ENCODE measurements around the gene APOLD1. TPM values are rescaled to one million over a fixed set of nuclear protein-coding genes. Genes with fewer than 3 reads are reported as not detected.

Gene APOLD1
- total RNA-seq, 1 donor from 2014 or later, result 5.1 TPM

DNA sequence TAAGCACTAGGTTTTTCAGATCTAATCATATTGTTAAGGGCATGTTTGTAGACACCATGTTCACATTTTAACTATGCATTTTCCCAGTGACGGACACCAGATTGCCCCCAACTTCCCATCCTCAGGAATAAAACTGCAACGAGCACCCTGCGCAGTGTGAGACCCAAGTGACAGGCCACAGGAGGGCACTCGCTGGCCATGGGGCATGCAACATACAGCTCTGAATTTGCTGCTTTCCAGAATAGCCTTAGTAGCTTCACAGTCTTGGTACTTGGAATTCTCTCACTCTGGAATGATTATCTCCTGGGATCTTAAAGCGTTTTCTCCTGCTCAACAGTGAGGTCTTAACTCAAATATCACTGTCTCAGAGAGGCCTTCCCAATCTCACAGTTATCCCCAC lies 26.7 kb downstream of the APOLD1 start:
- no peak overlapping the region for H3K4me3 Mint-ChIP-seq
- no peaks in the 10 kb centered on the region for H3K27me3 Mint-ChIP-seq (ENCODE audit: low read depth)
- H3K36me3 Mint-ChIP-seq, result peaks cover 15% of the 10 kb centered on the region
- H3K9me3 Mint-ChIP-seq, result no peaks in the 10 kb centered on the region
- TF ChIP-seq CTCF (IDR thresholded peaks at IDR 0.05; ENCODE audit: unreplicated experiment), result no peak
- no peak for DNase-seq (ENCODE audit: low spot score in 2 of 2, unreplicated experiment in 2 of 2)
- peaks cover 46% of the 10 kb centered on the region for H3K4me1 Mint-ChIP-seq
- no peak overlapping the region for H3K27ac Mint-ChIP-seq

DNA sequence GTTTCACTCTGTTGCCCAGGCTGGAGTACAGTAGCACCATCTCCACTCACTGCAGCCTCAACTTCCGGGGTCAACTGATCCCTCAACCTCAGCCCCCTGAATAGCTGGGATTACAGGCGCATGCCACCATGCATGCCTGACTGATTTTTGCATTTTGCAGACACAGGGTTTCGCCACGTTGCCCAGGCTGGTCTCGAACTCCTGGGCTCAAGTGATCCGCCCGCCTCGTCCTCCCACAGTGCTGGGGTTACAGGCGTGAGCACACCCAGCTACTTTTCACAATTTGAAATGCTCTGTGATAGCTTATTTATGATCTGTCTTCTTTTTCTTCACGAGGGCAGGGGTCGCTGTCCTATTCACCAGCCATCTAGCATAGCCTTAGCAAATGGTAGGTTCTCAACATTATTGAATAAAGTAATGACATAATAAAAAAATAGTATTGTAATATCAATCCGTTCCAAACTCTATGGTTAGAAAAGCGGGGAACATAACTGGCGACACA lies 27.2 kb downstream of the APOLD1 start:
- peaks cover 17% of the 10 kb centered on the region for H3K36me3 Mint-ChIP-seq
- H3K4me3 Mint-ChIP-seq, result peak overlapping the region; percentile 84
- TF ChIP-seq CTCF (IDR thresholded peaks at IDR 0.05; ENCODE audit: unreplicated experiment), result no peak
- no peaks in the 10 kb centered on the region for H3K9me3 Mint-ChIP-seq
- no peak for DNase-seq (ENCODE audit: low spot score in 2 of 2, unreplicated experiment in 2 of 2)
- H3K27me3 Mint-ChIP-seq (ENCODE audit: low read depth), result no peaks in the 10 kb centered on the region
- peaks cover 46% of the 10 kb centered on the region for H3K4me1 Mint-ChIP-seq
- no peak overlapping the region for H3K27ac Mint-ChIP-seq

DNA sequence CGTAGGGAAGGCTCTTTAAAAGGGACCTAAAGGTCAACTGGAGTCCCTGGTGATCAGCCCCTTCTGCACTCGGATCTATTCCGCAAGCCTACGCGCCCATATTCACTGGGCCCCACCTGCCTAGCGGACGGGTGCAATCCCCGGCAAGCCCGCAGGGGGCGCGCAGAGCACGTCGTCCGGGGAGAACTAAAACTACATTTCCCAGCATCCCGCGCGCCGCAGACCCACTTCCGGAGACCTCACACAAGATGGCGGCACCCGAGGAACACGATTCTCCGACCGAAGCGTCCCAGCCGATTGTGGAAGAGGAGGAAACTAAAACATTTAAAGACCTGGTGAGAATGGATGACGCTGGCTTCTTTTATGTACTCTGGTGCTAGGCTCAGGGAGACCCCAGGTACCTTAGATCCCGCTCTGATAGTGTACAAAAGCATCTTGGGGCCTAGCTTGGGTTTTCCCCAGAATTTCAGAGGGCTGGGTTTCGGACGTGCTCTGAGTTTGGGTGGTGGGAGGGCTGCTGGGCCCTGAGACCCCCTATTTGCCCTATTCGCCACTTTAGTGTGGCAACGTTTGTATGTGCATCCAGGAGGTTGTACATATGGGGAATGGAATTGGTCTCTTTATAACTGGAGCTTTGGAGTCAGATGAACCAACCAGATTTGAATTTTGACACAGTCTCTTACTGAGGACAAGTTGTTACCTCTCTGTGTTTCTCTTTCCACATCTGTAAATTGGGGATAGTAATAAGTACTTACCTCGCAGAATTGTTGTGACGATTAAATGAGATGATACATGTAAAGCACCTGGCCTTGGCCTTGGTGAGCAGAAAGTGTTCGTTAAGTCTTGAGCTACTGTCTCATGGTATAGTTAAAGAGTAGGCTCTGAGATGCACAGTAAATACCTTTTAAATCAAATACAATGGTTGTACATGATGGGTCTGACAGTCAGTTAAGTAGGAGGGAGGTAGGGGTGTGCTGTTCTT lies 28.0 kb downstream of the APOLD1 start, which contains the start of gene DDX47:
Gene DDX47 (plus strand): TSS at position 227 of the 982 bp plus-strand sequence. CDS start 22 bp downstream, at position 249.
- H3K36me3 Mint-ChIP-seq, result peaks cover 18% of the 10 kb centered on the region
- peak within 1 kb of the TSS; percentile 96 for H3K27ac Mint-ChIP-seq
- peaks cover 46% of the 10 kb centered on the region for H3K4me1 Mint-ChIP-seq
- H3K9me3 Mint-ChIP-seq, result no peaks in the 10 kb centered on the region
- peak within 1 kb of the TSS; percentile 84 for H3K4me3 Mint-ChIP-seq
- no peaks in the 10 kb centered on the region for H3K27me3 Mint-ChIP-seq (ENCODE audit: low read depth)
- peak; percentile 91 to 99 for DNase-seq (ENCODE audit: low spot score in 2 of 2, unreplicated experiment in 2 of 2)
- TF ChIP-seq CTCF (IDR thresholded peaks at IDR 0.05; ENCODE audit: unreplicated experiment), result peak; percentile 96

DNA sequence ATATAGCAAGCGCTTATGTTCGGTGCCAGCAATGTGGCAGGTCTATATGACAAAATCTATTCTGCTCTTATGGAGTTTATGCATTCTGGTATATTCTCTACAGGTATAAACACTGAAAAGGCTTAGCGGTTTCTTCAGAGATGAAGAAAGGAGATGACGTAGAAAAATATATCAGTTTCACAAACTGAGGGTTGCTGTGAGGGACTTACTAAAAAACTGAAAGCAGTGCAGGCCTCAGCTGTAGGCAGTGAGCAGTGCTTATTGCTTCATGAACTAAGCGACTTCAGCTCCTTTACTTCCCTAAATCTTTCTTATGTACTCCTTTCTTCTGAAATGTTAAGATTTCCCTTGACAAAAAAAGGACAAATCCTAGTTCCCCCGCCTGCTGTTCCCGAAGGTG lies 32.2 kb downstream of the APOLD1 start:
- Mint-ChIP-seq H3K9me3 (no peaks in the 10 kb centered on the region), H3K27me3 (ENCODE audit: low read depth) (no peaks in the 10 kb centered on the region), H3K27ac (no peak overlapping the region), H3K4me1 (peaks cover 42% of the 10 kb centered on the region), H3K36me3 (peaks cover 40% of the 10 kb centered on the region), H3K4me3 (no peak overlapping the region)
- no peak for DNase-seq (ENCODE audit: low spot score in 2 of 2, unreplicated experiment in 2 of 2)
- no peak for TF ChIP-seq CTCF (IDR thresholded peaks at IDR 0.05; ENCODE audit: unreplicated experiment)

DNA sequence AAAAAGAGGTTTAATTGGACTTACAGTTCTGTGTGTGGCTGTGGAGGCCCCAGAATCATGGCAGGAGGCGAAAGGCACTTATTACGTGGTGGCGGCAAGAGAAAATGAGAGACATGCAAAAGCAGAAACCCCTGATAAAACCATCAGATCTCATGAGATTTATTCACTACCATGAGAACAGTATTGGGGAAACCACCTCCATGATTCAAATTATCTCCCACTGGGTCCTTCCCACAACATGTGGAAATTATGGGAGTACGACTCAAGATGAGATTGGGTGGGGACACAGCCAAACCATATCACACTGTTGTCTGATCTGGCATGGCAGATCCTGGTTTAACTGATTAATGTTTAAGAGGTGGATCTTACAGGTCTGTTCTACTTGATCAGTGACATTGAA lies 33.2 kb downstream of the APOLD1 start:
- no peak for TF ChIP-seq CTCF (IDR thresholded peaks at IDR 0.05; ENCODE audit: unreplicated experiment)
- H3K4me1 Mint-ChIP-seq, result peaks cover 46% of the 10 kb centered on the region
- peak overlapping the region; percentile 52 for H3K27ac Mint-ChIP-seq
- peaks cover 46% of the 10 kb centered on the region for H3K36me3 Mint-ChIP-seq
- no peaks in the 10 kb centered on the region for H3K27me3 Mint-ChIP-seq (ENCODE audit: low read depth)
- no peaks in the 10 kb centered on the region for H3K9me3 Mint-ChIP-seq
- no peak for DNase-seq (ENCODE audit: low spot score in 2 of 2, unreplicated experiment in 2 of 2)
- H3K4me3 Mint-ChIP-seq, result no peak overlapping the region
